Activated CD4-positive, alpha-beta T cell treated with anti-CD3 and anti-CD28 coated beads, Interleukin-2, amount 50 U/mL, for 4 hours (primary cell): ENCODE data around the gene NDUFA13.
A peak's percentile ranks its signal among the peaks of the same experiment; 100 is the strongest.

Experiments used
- DNase-seq, 2 experiments: peaks; one replicate each; pipeline ENCODE4 v3.0.0-alpha.2; 2020

NDUFA13 gene

DNA sequence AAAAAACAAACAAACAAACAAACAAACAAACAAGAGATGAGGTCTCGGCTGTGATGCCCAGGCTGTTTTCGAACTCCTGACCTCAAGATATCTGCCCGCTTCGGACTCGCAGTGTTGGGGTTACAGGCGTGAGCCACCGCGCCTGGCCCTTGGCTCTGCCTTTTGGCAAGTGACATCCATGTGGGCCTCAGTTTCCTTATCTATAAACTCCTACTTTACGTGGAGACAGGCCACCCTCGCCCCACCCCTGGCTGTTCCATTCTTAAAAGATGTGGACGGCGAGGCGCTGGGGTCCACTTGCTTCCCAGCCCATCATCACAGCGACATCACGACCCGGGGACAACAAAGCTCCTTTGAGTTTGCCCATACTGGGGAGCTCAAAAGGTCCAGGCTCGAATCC lies 2.3 kb upstream of the NDUFA13 start:
- no peak for DNase-seq

DNA sequence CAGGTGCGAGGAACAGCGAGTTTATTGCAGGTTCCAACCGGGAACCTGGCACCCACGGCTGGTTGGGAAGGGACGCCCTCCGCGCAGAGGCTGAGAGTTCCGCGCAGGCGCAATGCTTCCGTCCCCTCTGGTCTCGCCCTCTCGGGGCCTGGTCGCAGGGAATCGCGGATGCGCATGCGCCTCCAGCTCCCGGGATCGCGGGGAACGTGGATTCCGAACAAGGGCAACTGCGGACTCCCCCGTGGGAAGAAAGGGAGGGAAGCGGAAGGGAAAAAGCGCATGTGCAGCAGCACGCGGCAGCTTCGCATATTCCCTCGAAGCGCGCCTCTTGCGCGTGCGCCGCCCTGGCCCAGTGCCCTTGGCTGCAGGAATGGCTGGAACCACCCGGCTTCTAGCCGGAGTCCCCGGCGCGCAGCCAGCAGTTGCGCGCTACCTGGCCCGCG lies 1.8 kb upstream of the NDUFA13 start:
- no peak for DNase-seq

DNA sequence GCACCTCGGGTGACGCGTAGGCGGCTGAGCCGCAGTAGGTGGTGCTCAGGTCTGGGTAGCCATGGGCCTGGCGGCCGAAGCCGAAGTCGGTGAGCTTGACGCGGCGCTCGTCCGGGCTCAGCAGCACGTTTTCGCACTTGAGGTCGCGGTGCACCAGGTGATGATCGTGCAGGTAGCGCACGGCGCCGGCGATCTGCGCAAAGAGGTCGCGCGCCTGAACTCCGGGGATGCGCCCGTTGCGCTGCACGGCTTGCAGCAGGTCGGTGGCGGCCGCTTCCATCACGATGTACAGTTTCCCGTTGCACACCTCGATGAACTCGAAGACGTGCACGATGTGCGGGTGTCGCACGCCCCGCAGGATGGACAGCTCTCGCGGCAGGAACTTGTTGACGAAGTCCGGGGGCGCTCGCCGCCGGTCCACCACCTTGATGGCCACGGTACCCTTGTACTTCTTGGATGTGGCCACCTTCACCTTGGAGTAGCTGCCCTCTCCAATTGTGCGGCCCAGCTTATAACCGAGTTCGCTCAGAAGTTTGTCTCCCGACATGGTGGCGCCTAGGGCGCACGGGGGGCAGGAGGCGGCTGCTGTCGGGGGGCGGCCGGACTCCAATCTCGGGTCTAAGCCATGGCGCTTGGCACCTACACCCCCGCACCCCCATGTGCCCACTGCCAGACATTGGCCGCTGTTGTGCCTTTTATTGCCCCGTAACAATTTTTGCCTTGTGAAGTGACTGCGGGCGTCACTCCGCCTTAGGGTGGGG lies 964 bp upstream of the NDUFA13 start, which contains the start of gene TSSK6:
Gene TSSK6, minus strand, starts transcription at position 668 of the 761 bp plus-strand sequence. Its CDS starts 121 bp downstream, at position 547.
- DNase-seq: no peak

DNA sequence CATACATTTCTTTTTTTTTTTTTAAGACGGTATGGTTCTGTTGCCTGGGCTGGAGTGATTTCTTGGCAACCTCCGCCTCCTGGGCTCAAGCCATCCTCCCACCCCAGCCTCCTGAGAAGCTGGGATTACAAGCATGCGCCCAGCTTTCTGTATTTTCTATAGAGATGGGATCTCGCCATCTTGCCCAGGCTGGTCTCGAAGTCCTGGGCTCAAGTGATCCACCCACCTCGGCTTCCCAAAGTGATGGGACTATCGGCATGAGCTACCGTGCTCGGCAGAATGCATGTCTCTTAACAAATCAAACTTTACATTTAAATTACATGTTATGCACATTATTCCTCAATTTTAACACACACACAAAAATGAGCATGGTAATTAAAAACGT lies 1.2 kb downstream of the NDUFA13 start:
- no peak for DNase-seq

DNA sequence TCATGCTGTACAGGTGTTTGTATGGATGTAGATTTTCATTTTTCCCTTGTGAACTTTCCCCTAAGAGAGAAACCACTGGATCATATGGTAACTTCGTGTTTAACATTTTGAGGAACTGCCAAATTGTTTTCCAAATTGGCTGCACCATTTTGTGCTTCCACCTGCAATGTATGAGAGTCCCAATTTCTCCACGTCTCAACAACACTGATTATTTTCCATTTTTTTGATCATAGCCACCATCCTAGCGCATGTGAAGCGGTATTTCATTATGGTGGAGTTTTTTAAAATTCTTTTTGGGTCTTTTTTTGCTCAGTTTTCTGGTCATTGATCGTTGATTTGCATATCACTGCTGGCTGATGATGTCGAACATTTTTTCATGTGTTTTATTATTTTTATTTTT lies 5.0 kb downstream of the NDUFA13 start:
- DNase-seq: no peak

DNA sequence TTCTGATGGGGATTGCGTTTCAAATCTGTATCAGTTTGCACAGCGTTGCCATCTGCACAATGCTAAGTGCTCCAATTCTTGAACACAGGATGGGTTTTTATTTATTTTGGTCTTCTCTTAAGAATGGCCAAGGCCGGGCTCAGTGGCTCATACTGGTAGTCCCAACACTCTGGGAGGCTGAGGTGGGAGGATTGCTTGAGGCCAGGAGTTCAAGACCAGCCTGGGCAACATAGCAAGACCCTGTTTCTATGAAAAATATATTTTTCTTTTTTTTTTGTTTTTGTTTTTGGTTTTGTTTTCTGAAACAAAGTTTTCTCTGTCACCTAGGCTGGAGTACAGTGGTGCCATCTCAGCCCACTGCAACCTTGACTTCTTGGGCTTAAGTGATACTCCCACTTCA lies 7.2 kb downstream of the NDUFA13 start:
- no peak for DNase-seq

DNA sequence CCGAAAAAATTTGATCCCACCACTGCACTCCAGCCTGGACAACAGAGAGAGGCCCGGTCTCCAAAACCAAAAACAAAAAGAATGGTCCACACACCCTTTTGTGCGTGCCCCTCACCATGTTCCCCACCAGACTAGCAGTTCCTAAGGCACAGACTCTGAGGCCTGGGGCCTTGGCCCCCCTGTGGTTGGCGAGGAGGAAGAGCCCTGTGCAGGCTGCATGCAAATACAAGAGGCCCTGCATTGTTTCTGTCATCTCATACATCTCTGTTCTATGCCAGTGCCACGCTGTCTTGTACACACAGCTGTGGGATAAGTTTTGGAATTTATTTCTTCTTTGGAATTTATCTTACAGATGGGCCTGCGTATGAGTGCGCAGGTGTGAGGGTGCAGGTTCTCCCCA lies 8.0 kb downstream of the NDUFA13 start:
- DNase-seq: no peak

DNA sequence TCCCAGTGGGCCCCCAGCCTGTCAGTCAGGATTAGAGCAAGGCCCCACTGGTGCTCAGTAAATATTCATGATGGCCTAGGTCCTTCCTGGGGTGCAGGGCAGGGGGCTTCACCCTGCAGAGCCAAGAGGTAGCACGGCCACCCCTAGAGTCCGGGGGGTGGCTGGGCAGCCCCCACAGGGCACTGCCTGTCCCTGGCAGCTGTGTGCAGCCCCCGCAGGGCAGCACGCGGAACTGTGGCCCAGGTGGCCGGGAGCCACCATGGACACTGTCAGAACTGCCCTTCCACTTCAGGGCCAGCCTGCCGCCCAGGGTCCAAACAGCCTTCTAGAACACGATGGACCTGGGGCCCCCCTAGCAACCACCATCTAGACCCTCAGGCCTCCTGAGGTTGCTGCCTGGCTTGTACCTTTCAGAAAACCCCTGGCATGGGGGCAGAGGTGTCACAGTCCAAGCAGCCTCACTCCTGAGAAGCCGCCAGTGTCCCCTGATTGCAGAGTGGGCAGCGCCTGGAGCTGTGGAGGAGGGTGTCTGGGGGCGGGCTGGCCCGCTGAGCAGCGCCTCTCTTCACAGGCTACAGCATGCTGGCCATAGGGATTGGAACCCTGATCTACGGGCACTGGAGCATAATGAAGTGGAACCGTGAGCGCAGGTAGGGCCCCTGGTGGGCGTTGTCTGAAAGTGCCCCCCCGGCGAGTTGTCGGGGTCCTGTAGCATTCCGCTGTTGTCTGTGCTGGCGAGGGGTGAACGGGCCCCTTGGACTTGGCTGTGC lies 9.8 kb downstream of the NDUFA13 start:
- DNase-seq: no peak

DNA sequence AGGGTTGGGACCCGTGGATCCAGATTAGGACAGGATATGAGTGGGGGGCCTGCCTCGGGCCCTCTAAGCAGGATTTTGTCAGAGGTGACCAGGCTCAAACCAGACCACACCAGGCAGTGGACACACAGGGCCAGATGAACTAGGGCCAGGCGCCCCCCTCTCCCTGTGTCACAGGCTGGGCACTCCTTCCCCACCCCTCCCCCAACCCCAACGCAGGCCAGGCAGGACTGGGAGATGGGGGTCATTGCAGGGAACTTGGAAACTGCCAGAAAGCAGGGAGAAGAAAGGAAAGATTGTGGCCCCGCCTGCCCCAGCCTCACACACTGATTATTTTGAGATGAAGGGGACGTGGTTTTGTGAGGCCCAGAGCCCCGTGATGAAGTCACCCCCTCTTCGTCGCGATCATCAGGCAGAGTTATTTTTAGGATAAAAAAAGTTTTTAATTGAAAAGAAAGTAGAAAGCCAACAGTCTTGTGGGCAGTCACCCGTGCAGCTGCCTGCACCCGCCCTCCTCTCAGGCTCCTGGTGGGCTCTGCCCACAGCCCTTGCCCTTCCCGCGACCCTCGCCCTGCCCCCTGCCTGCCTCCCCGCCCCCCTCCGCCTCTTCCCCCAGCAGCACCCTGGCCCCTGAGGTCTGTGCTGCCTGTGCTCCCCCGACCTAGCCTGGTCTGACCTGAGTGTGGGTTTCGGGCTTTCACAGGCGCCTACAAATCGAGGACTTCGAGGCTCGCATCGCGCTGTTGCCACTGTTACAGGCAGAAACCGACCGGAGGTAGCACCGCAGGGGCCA lies 10.8 kb downstream of the NDUFA13 start:
- no peak for DNase-seq

DNA sequence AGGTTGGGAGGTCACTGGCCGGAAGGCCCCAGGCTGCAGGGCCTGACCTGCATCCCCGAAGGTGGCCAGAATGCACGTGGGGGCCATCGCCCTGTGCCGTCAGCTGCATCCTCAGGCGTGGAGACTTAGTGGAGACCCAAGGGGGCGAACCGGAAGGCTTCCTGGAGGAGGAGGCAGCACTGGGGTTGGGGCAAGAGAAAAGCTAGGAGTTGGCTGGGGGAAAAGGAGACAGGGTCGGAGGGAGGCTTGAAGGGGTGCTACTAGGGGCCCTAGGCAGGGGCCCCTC lies 11.3 kb downstream of the NDUFA13 start:
- no peak for DNase-seq

DNA sequence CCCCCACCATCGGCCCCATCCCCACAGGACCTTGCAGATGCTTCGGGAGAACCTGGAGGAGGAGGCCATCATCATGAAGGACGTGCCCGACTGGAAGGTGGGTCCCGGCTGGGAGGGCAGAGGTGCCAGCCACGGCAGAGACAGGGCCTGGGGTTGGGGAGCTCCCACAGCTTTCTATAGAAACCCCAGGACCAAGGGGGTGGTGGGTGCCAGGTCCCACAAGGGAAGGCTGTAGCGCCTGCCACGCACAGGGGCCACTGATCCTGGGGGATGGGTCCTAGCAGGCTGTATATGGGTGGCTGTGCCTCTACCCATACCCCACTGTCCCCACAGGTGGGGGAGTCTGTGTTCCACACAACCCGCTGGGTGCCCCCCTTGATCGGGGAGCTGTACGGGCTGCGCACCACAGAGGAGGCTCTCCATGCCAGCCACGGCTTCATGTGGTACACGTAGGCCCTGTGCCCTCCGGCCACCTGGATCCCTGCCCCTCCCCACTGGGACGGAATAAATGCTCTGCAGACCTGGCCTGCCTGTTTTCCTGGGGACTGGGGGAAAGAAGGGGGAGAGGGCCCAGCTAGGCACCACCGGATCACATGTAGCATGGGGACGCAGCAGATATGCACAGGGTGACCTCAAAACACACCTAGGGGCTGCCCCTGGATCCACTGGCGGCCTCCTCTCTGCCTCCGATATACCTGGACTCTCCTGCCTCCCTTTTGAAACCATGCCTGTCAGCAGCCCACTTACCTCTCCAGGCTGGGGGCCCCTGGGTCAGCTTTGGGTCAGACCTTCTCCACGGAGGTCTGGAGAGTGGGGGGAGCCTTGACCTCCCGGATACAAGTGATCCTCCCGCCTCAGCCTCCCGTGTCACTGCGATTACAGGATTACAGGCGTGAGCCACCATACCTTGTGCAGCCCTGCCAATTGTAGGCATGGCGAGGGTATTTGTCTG lies 11.9 kb downstream of the NDUFA13 start:
- no peak for DNase-seq

DNA sequence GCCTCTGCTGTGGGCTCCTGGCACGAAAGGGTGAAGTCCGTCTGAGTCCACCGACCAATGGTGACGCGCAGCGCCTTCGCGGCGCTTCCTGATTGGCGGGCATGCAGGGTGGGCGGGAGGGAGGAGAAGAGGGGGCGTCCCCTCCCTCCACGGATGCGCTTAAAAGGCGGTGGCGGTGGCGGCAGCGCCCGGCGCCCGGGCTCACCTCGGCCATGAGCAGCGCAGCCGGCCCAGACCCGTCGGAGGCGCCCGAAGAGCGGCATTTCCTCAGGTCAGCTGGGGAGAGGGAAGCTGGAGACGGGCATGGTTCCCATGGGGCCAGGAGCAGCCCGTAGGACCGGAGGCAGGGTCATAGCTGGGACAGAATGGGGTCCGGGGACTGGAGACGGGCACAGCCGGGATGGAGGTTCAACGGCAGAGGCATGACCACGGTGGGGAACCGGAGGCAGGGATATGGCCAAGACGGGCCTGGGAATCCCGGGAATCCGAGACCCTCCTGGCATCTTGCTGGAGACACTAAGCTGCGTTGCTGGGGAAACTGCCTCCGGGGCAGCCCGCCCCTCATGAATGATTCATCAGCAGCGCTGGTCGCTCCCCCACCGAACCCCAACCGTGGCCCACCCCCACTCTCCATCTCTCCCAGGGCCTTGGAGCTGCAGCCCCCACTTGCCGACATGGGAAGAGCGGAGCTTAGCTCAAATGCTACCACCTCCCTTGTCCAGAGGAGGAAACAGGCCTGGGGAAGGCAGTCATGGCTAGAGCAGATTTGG lies 12.9 kb downstream of the NDUFA13 start, which contains the start of gene YJEFN3:
Gene YJEFN3, plus strand, starts transcription at position 191 of the 770 bp plus-strand sequence. Its CDS starts 22 bp downstream, at position 213.
- DNase-seq: no peak

DNA sequence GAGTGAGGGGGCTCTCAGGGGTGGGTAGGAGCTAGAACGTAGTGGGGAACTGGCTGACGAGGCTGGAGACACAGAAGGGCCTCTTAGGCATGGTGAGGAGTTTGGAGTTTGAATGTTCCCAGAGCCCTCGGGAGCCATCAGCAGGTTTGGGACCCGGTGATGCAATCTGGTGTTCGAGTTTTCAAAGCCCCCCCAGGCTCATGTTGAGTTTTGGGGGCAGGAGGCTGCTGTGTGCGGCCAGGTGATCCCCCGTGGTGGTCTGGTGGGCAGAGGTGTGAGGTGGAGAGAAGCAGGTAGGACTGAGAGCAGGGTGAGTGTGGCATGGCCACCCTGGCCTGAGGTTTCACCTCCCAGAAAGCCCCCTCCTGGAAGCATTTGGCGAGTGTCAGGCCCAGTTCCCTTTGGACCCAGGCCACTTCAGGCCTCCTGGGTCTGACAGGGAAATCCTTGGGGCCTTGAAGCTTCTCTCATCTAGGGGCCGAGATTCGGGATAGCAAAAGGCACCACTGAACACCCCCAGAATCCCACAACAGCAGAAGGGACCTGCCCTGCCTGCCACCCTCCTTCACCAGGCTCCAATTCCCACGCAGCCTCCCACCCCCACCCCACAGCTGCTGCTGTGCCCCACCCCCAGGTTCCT lies 13.9 kb downstream of the NDUFA13 start:
- no peak for DNase-seq

DNA sequence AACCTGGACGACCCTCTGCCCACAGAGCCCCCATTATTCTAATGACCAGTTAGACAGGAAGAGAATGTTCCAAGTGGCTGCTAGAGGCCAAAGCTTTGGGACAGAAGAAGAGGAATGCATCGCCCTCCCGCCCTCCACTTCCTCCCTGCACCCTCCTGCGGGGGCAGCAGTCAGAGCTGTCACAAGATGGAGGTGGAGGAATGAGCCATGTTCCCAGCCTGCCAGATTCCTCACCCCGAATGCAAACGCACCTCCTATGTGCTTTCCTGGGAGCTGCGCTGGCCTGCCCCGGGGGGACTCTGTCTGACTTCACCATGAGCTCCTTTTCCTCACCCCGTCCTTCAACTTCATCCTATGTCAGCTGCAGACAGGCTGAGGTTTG lies 14.4 kb downstream of the NDUFA13 start:
- DNase-seq: no peak

DNA sequence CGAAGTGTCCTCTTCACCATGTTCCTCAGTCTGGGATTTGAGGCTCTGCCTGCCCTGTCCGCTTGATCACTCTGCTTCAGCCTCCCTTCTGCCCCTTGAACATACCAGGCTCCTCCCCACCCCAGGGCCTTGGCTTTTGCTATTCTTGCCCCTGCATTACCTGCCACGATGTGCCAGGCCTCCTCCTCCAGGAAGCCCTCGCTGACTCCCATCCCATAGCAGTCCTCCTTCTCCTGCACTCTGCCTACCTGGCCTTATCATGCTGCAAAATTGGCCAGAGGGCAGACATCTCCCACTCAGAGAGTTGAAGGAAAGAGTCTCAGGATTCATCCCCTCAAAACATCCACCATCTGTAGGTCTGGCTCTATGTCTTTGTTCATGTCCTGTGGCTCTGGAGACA lies 14.9 kb downstream of the NDUFA13 start:
- DNase-seq: no peak

DNA sequence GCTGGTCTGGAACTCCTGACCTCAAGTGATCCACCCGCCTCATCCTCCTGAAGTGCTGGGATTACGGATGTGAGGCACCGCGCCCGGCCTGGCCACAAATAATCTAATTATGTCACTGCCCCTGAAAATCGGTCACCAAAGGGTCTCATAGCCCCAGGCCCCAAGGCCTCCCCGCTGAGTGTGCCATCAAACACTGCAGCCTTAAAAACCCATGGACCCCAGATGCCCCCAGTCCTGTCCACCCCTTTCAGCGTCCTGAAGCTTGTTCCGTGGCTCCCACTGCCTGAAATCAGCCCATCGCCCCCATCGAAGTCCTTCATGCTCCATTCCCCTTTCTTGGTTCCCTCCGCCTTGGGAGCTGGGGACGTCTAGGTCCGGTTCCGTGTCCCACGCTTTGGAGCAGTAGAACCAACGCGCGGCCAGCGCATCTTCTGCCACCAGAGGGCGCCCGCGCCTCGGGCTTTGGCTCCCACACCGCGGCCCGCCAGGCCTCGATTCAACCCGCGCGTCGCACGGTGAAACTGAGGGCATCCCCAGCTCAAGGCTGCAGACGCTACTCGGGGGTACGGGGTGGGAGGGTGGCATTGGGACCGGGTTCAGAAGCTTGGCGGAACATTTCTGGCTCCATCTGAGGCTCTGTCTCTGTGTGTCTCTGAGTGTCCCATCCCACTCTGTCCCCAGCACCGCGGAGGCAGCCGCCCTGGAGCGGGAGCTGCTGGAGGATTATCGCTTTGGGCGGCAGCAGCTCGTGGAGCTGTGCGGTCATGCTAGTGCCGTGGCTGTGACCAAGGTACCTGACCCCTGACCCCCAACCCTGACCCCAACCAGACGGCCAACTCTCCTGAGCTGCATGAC lies 16.2 kb downstream of the NDUFA13 start:
- peak; percentile 82 to 83 for DNase-seq

DNA sequence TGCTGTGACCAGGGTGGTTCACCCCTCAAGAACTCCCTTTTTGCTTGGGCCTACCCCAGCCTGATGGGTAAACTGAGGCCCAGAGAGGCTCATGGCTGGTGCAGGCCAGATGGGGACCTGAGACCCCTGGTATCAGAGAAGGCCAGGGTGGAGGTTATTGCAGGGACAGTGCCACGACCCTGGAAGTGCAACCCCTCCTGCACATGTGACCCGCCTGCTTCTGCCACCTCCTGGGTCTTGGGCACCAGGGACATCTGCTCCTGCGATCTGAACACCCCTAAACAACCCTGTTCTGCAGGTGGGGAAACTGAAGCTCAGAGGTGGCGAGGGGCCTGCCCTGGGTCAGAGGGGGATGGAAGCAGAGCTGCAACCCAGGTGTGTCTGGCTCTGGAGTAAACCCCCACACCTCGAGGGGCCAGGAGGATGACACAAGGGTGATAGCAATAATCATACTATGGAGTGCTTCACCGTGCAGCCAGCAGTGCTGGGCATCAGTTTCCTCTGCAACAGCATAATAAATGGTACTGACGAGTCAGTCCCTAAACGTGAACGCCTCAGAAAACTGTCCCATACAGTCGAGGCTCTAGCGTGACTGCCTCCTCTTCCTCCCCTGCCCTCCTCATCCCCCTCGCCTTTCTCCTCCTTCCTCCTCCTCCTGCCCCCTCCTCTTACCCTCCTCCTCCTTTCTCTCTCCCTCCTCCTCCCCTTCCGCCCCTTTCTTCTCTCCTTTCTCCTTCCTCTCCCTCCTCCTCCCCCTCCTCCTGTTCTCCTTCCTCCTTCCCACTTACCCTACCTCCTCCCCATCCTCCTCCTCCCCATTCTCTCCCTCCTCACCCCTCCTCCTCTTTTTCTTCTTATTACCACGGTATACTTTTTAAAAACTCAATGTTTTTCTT lies 17.0 kb downstream of the NDUFA13 start:
- no peak for DNase-seq

DNA sequence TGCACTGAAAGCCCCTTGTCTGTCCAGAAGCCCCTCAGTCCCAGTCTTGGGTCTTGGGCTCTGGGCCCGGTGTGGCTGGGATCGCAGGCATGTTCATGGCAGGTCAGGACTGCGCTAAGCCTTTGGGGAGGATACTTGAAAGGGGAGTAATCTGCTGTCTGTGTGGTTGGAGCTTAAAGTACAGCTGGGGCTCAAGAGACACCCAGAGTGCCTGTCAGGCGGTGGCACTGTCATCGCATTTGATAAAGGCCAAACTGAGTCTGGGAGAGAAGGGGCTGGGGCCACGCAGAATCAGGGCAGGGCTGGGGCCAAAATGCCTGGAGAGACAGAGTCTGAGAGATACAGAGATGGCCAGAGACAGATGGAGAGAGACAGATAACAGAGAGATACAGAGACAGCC lies 17.8 kb downstream of the NDUFA13 start:
- no peak for DNase-seq
